Calu3 (cell line): ENCODE data around the gene BEX3. TPM values are rescaled to one million over a fixed set of nuclear protein-coding genes. Genes with fewer than 3 reads are reported as not detected.

Experiments
- BruUV-seq: library from RNA; stranded (reverse); fragments of 400-500 nt; replicated peaks from 2 replicates; lab custom pipeline; 2021; lab: Mats Ljungman, UMichigan
- CTCF ChIA-PET: fragments of 300-600 bp; sonication (Branson Sonifier 250); formaldehyde crosslinking; loops from one replicate; lab custom pipeline; 2022; ENCODE audit warnings: antibody characterized with exemption; lab: Charles Lee
- DNase-seq: peaks from one replicate; pipeline ENCODE4 v3.0.0; 2022
- H3K27ac Mint-ChIP-seq: one replicate; pipeline ENCODE4 v1.8.0; 2022; ENCODE audit warnings: mixed read lengths; ENCODE audit not compliant: unreplicated experiment
- H3K27me3 Mint-ChIP-seq: one replicate; pipeline ENCODE4 v1.8.0; 2022; ENCODE audit warnings: mixed read lengths; ENCODE audit not compliant: unreplicated experiment
- H3K36me3 Mint-ChIP-seq: one replicate; pipeline ENCODE4 v1.8.0; 2022; ENCODE audit warnings: mild to moderate bottlenecking, moderate library complexity, mixed read lengths; ENCODE audit not compliant: insufficient read depth, unreplicated experiment
- H3K4me1 Mint-ChIP-seq: one replicate; pipeline ENCODE4 v1.8.0; 2022; ENCODE audit warnings: mild to moderate bottlenecking, low read depth, mixed read lengths; ENCODE audit not compliant: unreplicated experiment
- H3K4me3 Mint-ChIP-seq: one replicate; pipeline ENCODE4 v1.8.0; 2022; ENCODE audit warnings: mild to moderate bottlenecking, low read depth, moderate library complexity, mixed read lengths; ENCODE audit not compliant: unreplicated experiment
- H3K9me3 Mint-ChIP-seq: one replicate; pipeline ENCODE4 v1.8.0; 2022; ENCODE audit warnings: low read depth, mixed read lengths; ENCODE audit not compliant: unreplicated experiment
- intact Hi-C: fragments of 100-400 bp; cut with micrococcal nuclease; formaldehyde crosslinking; loops from one replicate; pipeline ENCODE4 v1.10.0; 2022; ENCODE audit not compliant: unreplicated experiment
- total RNA-seq: library from RNA; stranded (reverse); gene quantifications from 2 replicates; pipeline ENCODE4 v1.2.3, GENCODE V29; 2022
- TF ChIP-seq, protein P1 (sequence below): fragments of 200-600 bp; IDR thresholded peaks from one replicate; pipeline ENCODE4 v1.8.0; 2022; ENCODE audit warnings: antibody characterized with exemption; ENCODE audit not compliant: unreplicated experiment

BEX3 gene
- total RNA-seq, 1 experiment from 2014 or later = 117 TPM

GRCh38 chrX:103361798-103362197 lies 14.5 kb upstream of the BEX3 start:
- H3K36me3 Mint-ChIP-seq = peaks cover 9% of the 10 kb centered on the region
- no TSS peak for BruUV-seq
- TF ChIP-seq, protein P1, sequence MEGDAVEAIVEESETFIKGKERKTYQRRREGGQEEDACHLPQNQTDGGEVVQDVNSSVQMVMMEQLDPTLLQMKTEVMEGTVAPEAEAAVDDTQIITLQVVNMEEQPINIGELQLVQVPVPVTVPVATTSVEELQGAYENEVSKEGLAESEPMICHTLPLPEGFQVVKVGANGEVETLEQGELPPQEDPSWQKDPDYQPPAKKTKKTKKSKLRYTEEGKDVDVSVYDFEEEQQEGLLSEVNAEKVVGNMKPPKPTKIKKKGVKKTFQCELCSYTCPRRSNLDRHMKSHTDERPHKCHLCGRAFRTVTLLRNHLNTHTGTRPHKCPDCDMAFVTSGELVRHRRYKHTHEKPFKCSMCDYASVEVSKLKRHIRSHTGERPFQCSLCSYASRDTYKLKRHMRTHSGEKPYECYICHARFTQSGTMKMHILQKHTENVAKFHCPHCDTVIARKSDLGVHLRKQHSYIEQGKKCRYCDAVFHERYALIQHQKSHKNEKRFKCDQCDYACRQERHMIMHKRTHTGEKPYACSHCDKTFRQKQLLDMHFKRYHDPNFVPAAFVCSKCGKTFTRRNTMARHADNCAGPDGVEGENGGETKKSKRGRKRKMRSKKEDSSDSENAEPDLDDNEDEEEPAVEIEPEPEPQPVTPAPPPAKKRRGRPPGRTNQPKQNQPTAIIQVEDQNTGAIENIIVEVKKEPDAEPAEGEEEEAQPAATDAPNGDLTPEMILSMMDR = no peak
- H3K27ac Mint-ChIP-seq = no peak overlapping the region
- H3K9me3 Mint-ChIP-seq = no peaks in the 10 kb centered on the region
- CTCF ChIA-PET = no interaction called here
- H3K27me3 Mint-ChIP-seq = no peaks in the 10 kb centered on the region
- intact Hi-C loops = no loop called here
- peaks cover 24% of the 10 kb centered on the region for H3K4me1 Mint-ChIP-seq
- no peak for DNase-seq
- H3K4me3 Mint-ChIP-seq = no peak overlapping the region

DNA sequence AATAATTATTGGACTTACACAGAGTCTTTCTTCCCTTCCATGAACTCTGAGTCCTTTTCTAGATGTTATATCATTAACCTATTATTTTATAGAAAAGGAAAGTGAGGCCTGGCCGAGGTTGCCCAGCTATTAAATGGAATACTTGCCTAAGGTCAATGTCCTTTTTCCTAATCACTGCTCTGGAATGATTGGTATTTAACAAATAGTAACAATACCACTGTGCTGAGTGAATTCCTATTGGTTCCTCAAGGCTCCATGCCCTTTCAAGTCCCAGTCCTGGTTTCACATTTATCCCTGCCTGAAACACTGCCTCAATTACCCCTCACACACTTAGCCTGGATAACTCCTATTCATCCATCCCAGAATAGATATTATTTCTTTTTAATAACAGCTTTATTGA lies 13.9 kb upstream of the BEX3 start:
- CTCF ChIA-PET = no interaction called here
- no peaks in the 10 kb centered on the region for H3K9me3 Mint-ChIP-seq

GRCh38 chrX:103363046-103363445 lies 13.3 kb upstream of the BEX3 start:
- TF ChIP-seq, protein P1 = no peak
- CTCF ChIA-PET = no interaction called here
- Mint-ChIP-seq H3K27ac (no peak overlapping the region), H3K9me3 (no peaks in the 10 kb centered on the region), H3K27me3 (no peaks in the 10 kb centered on the region), H3K4me3 (no peak overlapping the region), H3K4me1 (peaks cover 15% of the 10 kb centered on the region), H3K36me3 (no peaks in the 10 kb centered on the region)
- intact Hi-C loops = no loop called here
- no peak for DNase-seq
- no TSS peak for BruUV-seq

More for the DNA sequence above, 13.9 kb upstream of the BEX3 start:
- intact Hi-C loops = no loop called here
- no TSS peak for BruUV-seq
- TF ChIP-seq, protein P1 = no peak
- Mint-ChIP-seq H3K4me3 (no peak overlapping the region), H3K27ac (no peak overlapping the region), H3K4me1 (peaks cover 20% of the 10 kb centered on the region), H3K36me3 (peaks cover 2% of the 10 kb centered on the region), H3K27me3 (no peaks in the 10 kb centered on the region)
- DNase-seq = no peak

GRCh38 chrX:103367502-103367901 lies 8.8 kb upstream of the BEX3 start:
- H3K27me3 Mint-ChIP-seq = no peaks in the 10 kb centered on the region
- CTCF ChIA-PET = no interaction called here

More at GRCh38 chrX:103367502-103367901, 8.8 kb upstream of the BEX3 start:
- H3K27ac Mint-ChIP-seq = no peak overlapping the region
- TF ChIP-seq, protein P1 = no peak
- H3K4me3 Mint-ChIP-seq = no peak overlapping the region
- H3K9me3 Mint-ChIP-seq = no peaks in the 10 kb centered on the region
- no peaks in the 10 kb centered on the region for H3K36me3 Mint-ChIP-seq
- no TSS peak for BruUV-seq
- intact Hi-C loops = no loop called here
- H3K4me1 Mint-ChIP-seq = peaks cover 8% of the 10 kb centered on the region
- DNase-seq = no peak
